ENCODE measurements around the gene EIF4H. TPM values are rescaled to one million over a fixed set of nuclear protein-coding genes. Genes with fewer than 3 reads are reported as not detected.

EIF4H gene
- total RNA-seq, 6 donors from 2014 or later = 123 to 238 (median 203) TPM

DNA sequence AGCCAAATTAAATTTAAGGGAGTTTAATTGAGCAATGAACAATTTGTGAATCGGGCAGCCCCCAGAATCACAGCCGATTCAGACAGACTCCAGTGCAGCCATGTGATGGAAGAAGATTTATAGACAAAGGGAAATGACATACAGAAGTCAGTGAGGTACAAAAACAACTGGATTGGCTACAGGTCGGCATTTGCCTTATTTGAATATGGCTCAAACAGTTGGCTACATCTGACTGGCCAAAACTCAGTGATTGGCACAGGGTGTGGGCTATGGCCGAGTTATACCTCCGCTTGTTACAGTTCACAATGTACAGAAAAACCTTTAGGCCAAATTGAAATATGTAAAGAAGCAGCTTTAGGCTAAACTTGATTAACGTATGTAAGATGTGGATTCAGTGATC is 30.8 kb upstream of the EIF4H start:
- 64 to 76% methylated on average over 6 of the region's 6 CpGs for WGBS, 2 donors
- H3K27ac ChIP-seq = no peak overlapping the region
- ATAC-seq (ENCODE audit: low FRiP score in 2 of 2) = no peak
- TF ChIP-seq POLR2AphosphoS5 (IDR thresholded peaks at IDR 0.05) (no peak), POLR2A (IDR thresholded peaks at IDR 0.05) (no peak), EP300 (IDR thresholded peaks at IDR 0.05) (no peak)
- TF ChIP-seq, protein P1, sequence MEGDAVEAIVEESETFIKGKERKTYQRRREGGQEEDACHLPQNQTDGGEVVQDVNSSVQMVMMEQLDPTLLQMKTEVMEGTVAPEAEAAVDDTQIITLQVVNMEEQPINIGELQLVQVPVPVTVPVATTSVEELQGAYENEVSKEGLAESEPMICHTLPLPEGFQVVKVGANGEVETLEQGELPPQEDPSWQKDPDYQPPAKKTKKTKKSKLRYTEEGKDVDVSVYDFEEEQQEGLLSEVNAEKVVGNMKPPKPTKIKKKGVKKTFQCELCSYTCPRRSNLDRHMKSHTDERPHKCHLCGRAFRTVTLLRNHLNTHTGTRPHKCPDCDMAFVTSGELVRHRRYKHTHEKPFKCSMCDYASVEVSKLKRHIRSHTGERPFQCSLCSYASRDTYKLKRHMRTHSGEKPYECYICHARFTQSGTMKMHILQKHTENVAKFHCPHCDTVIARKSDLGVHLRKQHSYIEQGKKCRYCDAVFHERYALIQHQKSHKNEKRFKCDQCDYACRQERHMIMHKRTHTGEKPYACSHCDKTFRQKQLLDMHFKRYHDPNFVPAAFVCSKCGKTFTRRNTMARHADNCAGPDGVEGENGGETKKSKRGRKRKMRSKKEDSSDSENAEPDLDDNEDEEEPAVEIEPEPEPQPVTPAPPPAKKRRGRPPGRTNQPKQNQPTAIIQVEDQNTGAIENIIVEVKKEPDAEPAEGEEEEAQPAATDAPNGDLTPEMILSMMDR (IDR thresholded peaks at IDR 0.05) = no peak
- H3K27me3 ChIP-seq = no peaks in the 10 kb centered on the region
- no peak for DNase-seq
- H3K4me1 ChIP-seq = no peaks in the 10 kb centered on the region
- no peaks in the 10 kb centered on the region for H3K36me3 ChIP-seq
- no peak overlapping the region for H3K4me3 ChIP-seq
- H3K9me3 ChIP-seq = no peaks in the 10 kb centered on the region

DNA sequence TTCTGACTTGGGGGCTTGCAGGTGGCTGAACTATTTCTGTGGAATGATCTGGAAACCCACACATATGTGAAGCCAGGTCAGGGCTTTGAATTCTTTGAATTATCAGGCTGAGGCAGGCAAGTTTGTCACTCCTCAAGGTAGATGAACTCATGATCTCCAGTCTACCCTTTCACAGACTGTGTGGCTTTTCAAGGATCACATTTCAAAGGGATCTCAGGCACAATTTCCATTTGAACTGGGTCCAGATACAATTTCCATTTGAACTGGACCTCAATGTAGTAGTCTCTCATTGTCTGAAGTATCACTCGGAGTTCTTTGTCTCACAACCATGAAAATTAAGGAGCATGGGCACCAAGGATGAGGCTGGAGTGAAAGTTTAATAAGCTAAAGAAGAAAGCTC is 25.7 kb upstream of the EIF4H start:
- no peaks in the 10 kb centered on the region for H3K27me3 ChIP-seq

DNA sequence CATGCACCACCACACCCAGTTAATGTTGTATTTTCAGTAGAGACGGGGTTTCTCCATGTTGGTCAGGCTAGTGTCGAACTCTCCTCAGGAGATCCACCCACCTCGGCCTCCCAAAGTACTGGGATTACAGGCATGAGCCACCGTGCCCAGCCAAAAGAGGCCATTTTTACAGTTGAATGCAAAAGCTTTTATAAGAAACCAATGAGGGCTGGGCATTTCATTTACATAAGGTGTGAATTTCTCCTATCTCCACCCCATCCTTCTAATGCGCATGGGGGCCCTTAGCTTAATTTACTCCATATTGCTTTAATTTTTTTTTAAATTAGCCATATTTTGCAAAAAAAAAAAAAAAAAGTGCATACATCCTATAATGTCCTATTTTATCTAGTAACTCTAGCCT is 25.1 kb upstream of the EIF4H start:
- no peaks in the 10 kb centered on the region for H3K4me1 ChIP-seq
- H3K27ac ChIP-seq = no peak overlapping the region
- no peak for DNase-seq
- H3K4me3 ChIP-seq = no peak overlapping the region
- WGBS, 2 donors = 97 to 99% methylated on average over 3 to 5 of the region's 5 CpGs
- no peak for ATAC-seq (ENCODE audit: low FRiP score in 2 of 2)
- H3K36me3 ChIP-seq = no peaks in the 10 kb centered on the region
- no peaks in the 10 kb centered on the region for H3K9me3 ChIP-seq
- TF ChIP-seq POLR2A (IDR thresholded peaks at IDR 0.05) (no peak), EP300 (IDR thresholded peaks at IDR 0.05) (no peak), POLR2AphosphoS5 (IDR thresholded peaks at IDR 0.05) (no peak)
- TF ChIP-seq, protein P1 (IDR thresholded peaks at IDR 0.05) = no peak
- no peaks in the 10 kb centered on the region for H3K27me3 ChIP-seq

More for the DNA sequence above, 25.7 kb upstream of the EIF4H start:
- Histone ChIP-seq H3K4me1 (no peaks in the 10 kb centered on the region), H3K27ac (no peak overlapping the region), H3K9me3 (no peaks in the 10 kb centered on the region), H3K4me3 (no peak overlapping the region), H3K36me3 (no peaks in the 10 kb centered on the region)
- TF ChIP-seq POLR2AphosphoS5 (IDR thresholded peaks at IDR 0.05) (no peak), POLR2A (IDR thresholded peaks at IDR 0.05) (no peak), EP300 (IDR thresholded peaks at IDR 0.05) (no peak)
- TF ChIP-seq, protein P1 (IDR thresholded peaks at IDR 0.05) = no peak
- WGBS, 2 donors = 95 to 97% methylated on average over 1 of the region's 1 CpG
- ATAC-seq (ENCODE audit: low FRiP score in 2 of 2) = no peak
- DNase-seq = no peak

DNA sequence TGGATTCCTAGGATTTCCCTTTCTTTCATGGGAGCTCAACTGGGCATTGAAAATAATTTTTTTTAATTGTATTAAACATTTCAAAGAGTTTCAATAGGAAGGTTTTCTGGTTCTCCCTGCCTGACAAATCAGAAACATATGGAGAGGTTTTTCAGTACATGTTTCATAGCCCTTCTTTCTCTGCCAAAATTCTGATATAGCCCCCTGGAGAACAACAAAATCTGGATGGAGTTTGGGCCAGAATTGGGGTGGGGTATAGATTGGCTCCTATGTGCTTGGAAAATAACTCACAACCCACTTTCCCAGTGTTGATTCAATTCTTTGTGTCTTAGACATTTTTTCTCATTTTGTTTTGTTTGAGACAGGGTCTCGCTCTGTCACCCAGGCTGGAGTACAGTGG is 24.6 kb upstream of the EIF4H start:
- H3K9me3 ChIP-seq = no peaks in the 10 kb centered on the region
- no peak for DNase-seq
- no peak overlapping the region for H3K27ac ChIP-seq
- no peak for ATAC-seq (ENCODE audit: low FRiP score in 2 of 2)
- WGBS, 2 donors = 85 to 100% methylated on average over 1 of the region's 1 CpG
- H3K36me3 ChIP-seq = no peaks in the 10 kb centered on the region
- TF ChIP-seq, protein P1 (IDR thresholded peaks at IDR 0.05) = no peak
- TF ChIP-seq EP300 (IDR thresholded peaks at IDR 0.05) (no peak), POLR2AphosphoS5 (IDR thresholded peaks at IDR 0.05) (no peak), POLR2A (IDR thresholded peaks at IDR 0.05) (no peak)
- no peaks in the 10 kb centered on the region for H3K4me1 ChIP-seq
- no peaks in the 10 kb centered on the region for H3K27me3 ChIP-seq
- H3K4me3 ChIP-seq = no peak overlapping the region

DNA sequence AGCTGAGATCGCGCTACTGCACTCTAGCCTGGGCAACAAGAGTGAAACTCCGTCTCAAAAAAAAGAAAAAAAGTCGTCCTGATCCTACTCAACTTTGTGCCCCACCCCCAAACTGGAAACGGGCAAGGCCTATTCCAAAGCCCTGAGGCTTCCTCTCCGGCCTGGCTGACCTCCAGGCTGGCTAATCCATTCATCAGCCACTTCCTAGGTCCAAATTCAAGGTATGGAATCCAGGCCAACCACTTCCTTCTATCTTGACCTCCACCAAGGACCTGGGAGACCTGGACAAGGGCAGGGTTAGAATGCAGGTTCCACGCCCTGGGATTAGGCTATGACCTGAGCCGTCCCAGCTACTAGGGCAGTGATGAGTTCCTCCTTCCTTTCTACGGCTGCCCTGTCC is 20.4 kb upstream of the EIF4H start:
- H3K4me3 ChIP-seq = no peak overlapping the region
- DNase-seq = no peak
- no peaks in the 10 kb centered on the region for H3K27me3 ChIP-seq
- TF ChIP-seq EP300 (IDR thresholded peaks at IDR 0.05) (no peak), POLR2AphosphoS5 (IDR thresholded peaks at IDR 0.05) (no peak), POLR2A (IDR thresholded peaks at IDR 0.05) (no peak)
- TF ChIP-seq, protein P1 (IDR thresholded peaks at IDR 0.05) = no peak
- no peak for ATAC-seq (ENCODE audit: low FRiP score in 2 of 2)
- no peak overlapping the region for H3K27ac ChIP-seq
- WGBS, 2 donors = 77% methylated on average over 9 of the region's 9 CpGs
- H3K9me3 ChIP-seq = no peaks in the 10 kb centered on the region
- H3K36me3 ChIP-seq = no peaks in the 10 kb centered on the region
- no peaks in the 10 kb centered on the region for H3K4me1 ChIP-seq
